Measurements from ENCODE around the gene IDUA.

IDUA gene

GRCh38 chr4:1032861-1033260 is 46.0 kb downstream of the IDUA start:
- DNase-seq: no peak

- no peak for DNase-seq
Observed at GRCh38 chr4:1033840-1034551, 47.2 kb downstream of the IDUA start.

- peak; percentile 39 for DNase-seq
Observed at GRCh38 chr4:1035510-1035909, 48.7 kb downstream of the IDUA start.

- DNase-seq: no peak
Observed at GRCh38 chr4:1036095-1036494, 49.3 kb downstream of the IDUA start.

- DNase-seq: no peak
Observed at GRCh38 chr4:1036976-1037810, 50.3 kb downstream of the IDUA start.

- no peak for DNase-seq
Observed at GRCh38 chr4:1038948-1039492, 52.2 kb downstream of the IDUA start.

- DNase-seq: peak; percentile 24
Observed at GRCh38 chr4:1039493-1040343, 52.9 kb downstream of the IDUA start.

- DNase-seq: no peak
Observed at GRCh38 chr4:1040344-1041146, 53.7 kb downstream of the IDUA start.

- DNase-seq: no peak
Observed at GRCh38 chr4:1041147-1041935, 54.5 kb downstream of the IDUA start.

GRCh38 chr4:1041936-1042330 is 55.1 kb downstream of the IDUA start:
- DNase-seq: no peak

GRCh38 chr4:1042352-1043055 is 55.7 kb downstream of the IDUA start:
- DNase-seq: no peak

GRCh38 chr4:1043162-1043561 is 56.3 kb downstream of the IDUA start:
- DNase-seq: no peak

GRCh38 chr4:1043651-1044468 is 57.0 kb downstream of the IDUA start:
- no peak for DNase-seq

GRCh38 chr4:1044469-1045192 is 57.8 kb downstream of the IDUA start:
- DNase-seq: no peak

- DNase-seq: no peak
Observed at GRCh38 chr4:1045193-1045594, 58.4 kb downstream of the IDUA start.

GRCh38 chr4:1045595-1046201 is 58.9 kb downstream of the IDUA start:
- DNase-seq: no peak

GRCh38 chr4:1046581-1047011 is 59.8 kb downstream of the IDUA start:
- peak; percentile 18 for DNase-seq
